Kidney epithelial cell (primary cell): ENCODE measurements around the gene FOXP1. TPM values are rescaled to one million over a fixed set of nuclear protein-coding genes. Genes with fewer than 3 reads are reported as not detected.

ENCODE experiments used
- DNase-seq: peaks from one replicate; pipeline ENCODE4 v3.0.0-alpha.2; 2010; ENCODE audit warnings: low read depth
- H3K27me3 ChIP-seq: 2 replicates; pipeline ENCODE4 v1.6.0; 2011; ENCODE audit warnings: low read length; ENCODE audit not compliant: control insufficient read depth, insufficient read depth
- H3K36me3 ChIP-seq: 2 replicates; pipeline ENCODE4 v1.5.1; 2011; ENCODE audit warnings: low read length; ENCODE audit not compliant: control insufficient read depth, insufficient read depth
- H3K4me3 ChIP-seq: 2 replicates; pipeline ENCODE4 v1.5.1; 2011; ENCODE audit warnings: low read depth, mild to moderate bottlenecking, control low read depth, low read length
- total RNA-seq: library from RNA; depleted of rRNA; stranded (reverse); fragments of >200 nt; gene quantifications from 2 replicates; pipeline ENCODE4 v1.2.3, GENCODE V29; 2015
- TF ChIP-seq, protein P1 (sequence below): IDR thresholded peaks from 2 replicates; pipeline ENCODE4 v1.5.1; 2011; ENCODE audit warnings: mild to moderate bottlenecking, moderate library complexity, low read length, control low read depth, inconsistent platforms; ENCODE audit not compliant: insufficient read depth, poor library complexity, severe bottlenecking

The FOXP1 gene
- total RNA-seq, 1 donor from 2014 or later: 75.0 TPM

DNA sequence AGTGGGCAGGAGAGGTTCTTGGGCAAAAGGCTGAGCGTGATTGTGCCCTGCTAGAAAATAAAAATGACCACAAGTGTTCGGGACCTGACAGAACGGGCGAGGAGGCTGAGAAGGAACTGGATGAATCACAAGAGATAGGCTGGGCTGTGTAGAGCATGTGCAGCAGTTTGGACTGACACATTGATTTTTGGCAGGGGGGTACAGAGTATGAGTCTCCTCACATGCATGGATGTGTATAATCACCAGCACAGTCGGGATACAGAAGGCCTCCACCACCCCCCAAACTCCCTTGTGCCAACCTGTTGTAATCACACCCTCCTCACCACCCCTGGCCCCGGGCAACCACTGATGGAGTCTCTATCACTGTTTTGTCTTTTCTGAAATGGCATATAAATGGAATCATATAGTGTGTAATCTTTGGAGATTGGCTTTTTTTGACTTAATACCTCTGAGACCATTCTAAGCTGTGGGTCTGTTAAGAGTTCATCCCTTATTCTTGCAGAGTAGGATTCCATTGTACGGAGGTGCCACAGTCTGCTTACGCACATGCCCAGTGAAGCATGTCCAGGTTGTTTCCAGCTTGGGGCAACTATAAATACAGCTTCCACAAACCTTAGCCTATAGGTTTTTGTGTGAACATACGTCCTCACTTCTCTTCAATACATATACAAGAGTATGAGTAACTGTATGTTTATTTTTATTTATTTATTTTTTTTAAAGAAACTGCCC is 438.8 kb downstream of the FOXP1 start:
- Histone ChIP-seq H3K4me3 (no peak overlapping the region), H3K36me3 (no peaks in the 10 kb centered on the region), H3K27me3 (no peaks in the 10 kb centered on the region)
- TF ChIP-seq, protein P1, sequence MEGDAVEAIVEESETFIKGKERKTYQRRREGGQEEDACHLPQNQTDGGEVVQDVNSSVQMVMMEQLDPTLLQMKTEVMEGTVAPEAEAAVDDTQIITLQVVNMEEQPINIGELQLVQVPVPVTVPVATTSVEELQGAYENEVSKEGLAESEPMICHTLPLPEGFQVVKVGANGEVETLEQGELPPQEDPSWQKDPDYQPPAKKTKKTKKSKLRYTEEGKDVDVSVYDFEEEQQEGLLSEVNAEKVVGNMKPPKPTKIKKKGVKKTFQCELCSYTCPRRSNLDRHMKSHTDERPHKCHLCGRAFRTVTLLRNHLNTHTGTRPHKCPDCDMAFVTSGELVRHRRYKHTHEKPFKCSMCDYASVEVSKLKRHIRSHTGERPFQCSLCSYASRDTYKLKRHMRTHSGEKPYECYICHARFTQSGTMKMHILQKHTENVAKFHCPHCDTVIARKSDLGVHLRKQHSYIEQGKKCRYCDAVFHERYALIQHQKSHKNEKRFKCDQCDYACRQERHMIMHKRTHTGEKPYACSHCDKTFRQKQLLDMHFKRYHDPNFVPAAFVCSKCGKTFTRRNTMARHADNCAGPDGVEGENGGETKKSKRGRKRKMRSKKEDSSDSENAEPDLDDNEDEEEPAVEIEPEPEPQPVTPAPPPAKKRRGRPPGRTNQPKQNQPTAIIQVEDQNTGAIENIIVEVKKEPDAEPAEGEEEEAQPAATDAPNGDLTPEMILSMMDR: no peak
- DNase-seq: no peak

- no peak for DNase-seq
- Histone ChIP-seq H3K36me3 (no peaks in the 10 kb centered on the region), H3K27me3 (no peaks in the 10 kb centered on the region), H3K4me3 (no peak overlapping the region)
- TF ChIP-seq, protein P1: no peak
These were observed 440.0 kb downstream of the FOXP1 start for GRCh38 chr3:71143493-71143892.

DNA sequence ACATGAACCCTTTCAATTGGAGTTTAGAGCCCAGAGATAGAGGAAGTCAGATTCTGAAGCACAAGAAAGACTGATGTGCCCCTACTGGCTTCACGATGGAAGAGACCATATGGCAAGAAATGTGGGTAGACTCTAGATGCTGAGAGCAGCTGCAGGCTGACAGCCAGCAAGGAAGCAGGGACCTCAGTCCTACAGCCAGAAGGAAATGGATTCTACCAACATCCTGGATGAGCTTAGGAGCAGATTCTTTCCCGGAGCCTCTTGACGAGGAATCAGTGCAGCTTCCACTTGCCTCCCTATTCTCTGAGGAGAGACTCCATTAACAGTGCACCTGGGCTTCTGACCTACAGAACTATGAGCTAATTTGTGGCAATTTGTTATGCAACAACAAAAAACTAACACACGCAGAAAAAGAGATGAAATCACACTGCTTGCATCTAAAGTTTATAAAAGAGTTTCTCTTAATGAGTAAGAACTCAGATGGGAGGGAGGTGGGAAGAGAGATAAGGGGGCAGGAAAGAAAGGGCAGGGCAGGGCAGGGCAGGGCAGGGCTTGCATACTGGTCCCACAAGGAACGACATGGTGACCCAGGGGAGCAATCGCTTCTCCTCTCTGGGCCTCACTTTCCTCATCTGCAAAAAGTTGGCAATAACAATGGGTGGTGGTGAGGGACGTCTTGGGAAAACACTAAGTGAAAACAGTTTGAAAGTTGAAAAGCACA is 440.9 kb downstream of the FOXP1 start:
- H3K36me3 ChIP-seq: no peaks in the 10 kb centered on the region
- H3K27me3 ChIP-seq: no peaks in the 10 kb centered on the region
- H3K4me3 ChIP-seq: no peak overlapping the region
- no peak for DNase-seq
- TF ChIP-seq, protein P1: no peak

- Histone ChIP-seq H3K27me3 (no peaks in the 10 kb centered on the region), H3K36me3 (no peaks in the 10 kb centered on the region), H3K4me3 (no peak overlapping the region)
- DNase-seq: no peak
- TF ChIP-seq, protein P1: no peak
These were observed 443.1 kb downstream of the FOXP1 start for GRCh38 chr3:71140477-71140876.

DNA sequence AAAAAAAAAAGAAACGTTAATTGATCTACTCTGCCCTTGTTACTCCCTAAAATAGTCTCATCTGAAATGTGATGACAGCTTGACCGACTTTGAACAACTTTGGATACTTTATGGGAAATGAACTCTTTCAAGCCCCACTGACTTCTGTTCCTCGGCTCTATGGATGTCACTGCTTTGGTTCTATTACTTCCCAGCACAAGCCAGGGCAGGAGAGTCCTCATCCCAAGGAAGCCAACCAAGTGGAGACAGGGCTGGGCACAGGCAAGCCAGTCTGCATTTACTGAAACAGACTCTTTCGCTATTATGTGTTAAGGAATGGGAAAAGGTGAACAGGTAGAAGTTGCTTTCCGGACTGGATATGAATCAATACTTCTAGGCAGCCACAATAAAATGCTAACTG is 444.0 kb downstream of the FOXP1 start:
- no peaks in the 10 kb centered on the region for H3K27me3 ChIP-seq
- H3K36me3 ChIP-seq: no peaks in the 10 kb centered on the region
- H3K4me3 ChIP-seq: no peak overlapping the region
- no peak for DNase-seq
- TF ChIP-seq, protein P1: no peak

- no peaks in the 10 kb centered on the region for H3K27me3 ChIP-seq
- no peaks in the 10 kb centered on the region for H3K36me3 ChIP-seq
- TF ChIP-seq, protein P1: no peak
- H3K4me3 ChIP-seq: no peak overlapping the region
- DNase-seq: no peak
These were observed 445.1 kb downstream of the FOXP1 start for GRCh38 chr3:71138410-71138809.
